Measurements from ENCODE around the gene ADGRD1.
"Not testable (repeated sequence)": the region's sequence is repeated elsewhere in the genome, so short reads cannot be mapped to it uniquely, and the experiment has no call there.

Gene ADGRD1

DNA sequence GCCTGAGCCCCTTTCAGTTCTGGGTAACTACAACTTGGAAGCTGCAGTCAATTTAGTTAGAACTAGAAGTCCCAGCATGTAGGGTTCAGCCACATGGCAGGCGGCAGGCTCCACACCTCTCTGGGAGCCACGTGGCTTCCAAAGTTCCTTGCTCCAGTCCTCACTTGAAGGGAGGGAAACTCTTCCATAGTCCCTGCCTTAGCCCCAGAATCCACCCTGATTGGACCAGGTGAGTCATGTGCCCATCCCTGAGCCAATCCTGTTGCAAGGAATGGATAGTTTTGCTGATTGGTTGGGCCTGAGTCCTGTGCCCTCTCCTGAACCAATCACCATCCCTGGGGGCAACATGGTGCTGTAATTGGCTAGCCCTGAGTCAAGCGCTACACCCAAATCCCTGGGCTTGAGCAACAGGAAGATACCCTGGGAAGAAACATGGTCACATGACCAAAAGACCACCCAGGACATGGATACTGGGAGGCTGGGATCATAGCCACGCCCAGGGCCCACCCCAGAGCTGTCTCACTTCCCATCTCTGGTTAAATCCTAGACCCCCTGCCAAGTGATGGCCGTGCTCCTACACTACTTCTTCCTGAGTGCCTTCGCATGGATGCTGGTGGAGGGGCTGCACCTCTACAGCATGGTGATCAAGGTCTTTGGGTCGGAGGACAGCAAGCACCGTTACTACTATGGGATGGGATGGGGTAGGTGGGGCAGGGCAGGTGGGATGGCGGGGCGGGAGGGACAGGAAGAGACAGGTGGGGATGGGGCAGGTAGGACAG is 154.7 kb downstream of the ADGRD1 start:
- DNase-seq, result no peak

- no peak for DNase-seq
These were observed 157.7 kb downstream of the ADGRD1 start for GRCh38 chr12:131111446-131111845.

DNA sequence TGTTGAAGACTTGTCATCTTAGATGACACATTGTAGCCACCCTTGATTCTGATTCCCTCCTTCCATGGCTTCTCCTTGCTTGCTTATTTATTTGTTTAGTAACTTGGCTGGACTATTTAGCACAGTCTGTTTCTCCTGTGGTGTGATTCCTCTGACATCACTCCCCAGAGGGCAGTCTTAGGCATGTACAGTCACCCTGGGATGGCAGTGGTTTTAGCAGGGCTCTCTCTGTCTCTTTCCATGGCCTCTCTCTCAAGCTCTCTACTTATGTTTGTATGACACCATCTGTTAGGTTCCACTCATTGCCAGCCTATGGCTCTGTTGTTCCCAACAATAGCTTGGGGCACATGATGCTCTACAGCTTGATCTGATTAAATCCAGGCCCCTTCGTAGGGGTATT is 158.3 kb downstream of the ADGRD1 start:
- DNase-seq, result no peak

- no peak for DNase-seq
These were observed 159.1 kb downstream of the ADGRD1 start for GRCh38 chr12:131112700-131113290.

GRCh38 chr12:131113568-131114270 is 160.0 kb downstream of the ADGRD1 start:
- no peak for DNase-seq

- DNase-seq, result no peak
These were observed 160.6 kb downstream of the ADGRD1 start for GRCh38 chr12:131114271-131114670.

DNA sequence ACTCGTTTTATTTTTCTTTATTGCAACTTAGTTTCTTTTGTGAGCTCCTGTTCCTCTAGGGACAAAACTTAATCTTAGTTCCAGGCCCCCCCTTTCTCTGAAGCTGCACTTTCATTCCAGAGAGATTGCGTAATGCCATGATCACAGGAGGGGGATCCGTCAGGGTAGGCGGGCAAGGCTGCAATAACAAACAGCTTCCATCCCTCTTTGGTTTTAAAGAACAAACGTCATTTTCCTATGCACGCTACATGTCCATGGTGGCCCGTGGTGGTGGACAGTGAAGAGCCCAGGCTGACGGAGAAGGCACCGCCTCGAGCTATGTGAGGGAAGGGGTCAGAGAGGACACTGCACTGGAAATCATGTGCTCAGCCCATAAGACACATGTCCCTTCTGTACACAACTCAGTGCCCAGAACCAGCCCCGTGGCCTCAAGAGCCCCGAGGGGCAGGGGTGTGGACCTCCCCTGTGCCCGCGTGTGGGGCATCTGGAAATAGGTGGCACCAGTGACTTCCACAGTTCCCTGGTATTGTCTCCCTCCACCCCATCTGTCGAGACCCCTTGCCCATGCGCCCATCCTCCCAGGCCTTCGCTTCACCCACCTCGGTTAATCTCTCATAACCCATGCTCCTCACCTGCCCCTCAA is 161.4 kb downstream of the ADGRD1 start:
- DNase-seq, result no peak

GRCh38 chr12:131115766-131116467 is 162.2 kb downstream of the ADGRD1 start:
- DNase-seq, result no peak

GRCh38 chr12:131116468-131117117 is 162.9 kb downstream of the ADGRD1 start:
- no peak for DNase-seq

DNA sequence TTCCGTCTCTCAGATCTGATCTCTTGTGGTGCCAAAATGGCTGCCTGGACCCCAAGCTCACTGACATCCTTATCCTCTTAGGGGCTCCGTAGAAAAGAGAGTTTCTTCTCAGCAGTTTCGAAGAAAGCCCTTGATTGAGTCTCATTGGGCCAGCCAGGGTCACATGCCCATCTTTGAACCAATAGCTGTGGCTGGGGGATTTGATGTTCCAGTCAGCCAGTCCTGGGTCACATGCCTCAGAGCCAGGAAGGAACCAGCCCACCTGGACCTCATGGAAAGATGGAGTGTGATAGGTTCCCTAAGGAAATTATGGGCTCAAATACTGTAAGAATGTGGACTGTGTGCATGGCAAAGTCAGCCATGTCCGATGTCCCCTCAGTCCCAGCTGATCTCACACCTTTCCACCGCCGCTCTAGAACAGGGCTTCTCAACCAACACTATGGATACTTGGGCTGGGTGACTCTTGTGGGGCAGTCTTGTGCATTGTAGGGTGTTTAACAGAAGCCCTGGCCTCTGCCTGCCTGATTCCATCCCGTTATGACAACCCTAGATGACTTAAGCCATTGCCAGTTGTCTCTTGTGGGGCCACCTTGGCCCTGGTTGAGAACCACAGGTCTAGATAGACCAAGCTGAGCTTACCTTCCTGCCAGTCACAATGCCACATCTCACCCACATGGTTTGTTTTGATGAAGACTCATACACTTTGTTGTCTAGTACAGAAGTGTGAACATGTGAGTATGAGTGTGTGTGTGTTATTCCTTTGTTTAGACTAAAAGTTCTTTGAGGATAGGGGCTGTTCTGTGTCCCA is 163.9 kb downstream of the ADGRD1 start:
- DNase-seq, result no peak

DNA sequence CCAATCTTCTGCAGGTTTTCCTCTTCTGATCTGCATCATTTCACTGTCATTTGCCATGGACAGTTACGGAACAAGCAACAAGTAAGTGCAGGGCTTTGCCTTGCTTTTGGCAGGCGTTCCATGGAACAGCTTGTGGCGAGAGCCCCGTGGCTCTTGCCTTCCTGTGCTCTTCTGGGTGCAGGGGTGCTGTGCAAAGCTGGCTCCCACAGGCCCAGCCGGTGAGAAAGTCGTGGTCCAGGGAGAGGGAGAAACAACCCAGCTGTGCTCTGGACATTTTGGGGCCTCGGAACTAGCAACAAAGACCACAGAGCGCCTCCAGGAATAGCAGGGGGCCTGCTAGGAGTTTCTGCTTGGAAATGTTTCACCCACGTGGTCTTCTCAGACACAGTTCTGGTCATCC is 164.7 kb downstream of the ADGRD1 start:
- DNase-seq, result no peak

DNA sequence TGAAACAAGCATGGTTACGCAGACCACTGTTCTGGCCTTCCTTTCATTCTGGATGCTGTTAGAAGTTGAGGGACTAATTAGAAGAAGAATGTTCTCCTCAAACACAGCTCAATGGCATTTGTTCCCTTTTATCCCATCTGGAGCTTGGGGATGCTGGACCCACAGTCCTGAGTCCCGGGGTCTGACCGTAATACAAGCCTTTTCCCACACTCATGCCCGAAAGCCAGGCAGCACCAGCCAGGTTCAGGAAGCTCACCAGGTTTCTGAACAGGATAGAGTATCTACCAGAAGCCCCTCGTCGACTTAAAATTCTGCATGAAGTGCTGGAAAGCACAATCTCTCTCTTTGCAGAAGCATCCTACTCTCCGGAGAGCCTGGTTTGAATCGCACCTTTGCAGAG is 165.6 kb downstream of the ADGRD1 start:
- DNase-seq, result not testable (repeated sequence)

DNA sequence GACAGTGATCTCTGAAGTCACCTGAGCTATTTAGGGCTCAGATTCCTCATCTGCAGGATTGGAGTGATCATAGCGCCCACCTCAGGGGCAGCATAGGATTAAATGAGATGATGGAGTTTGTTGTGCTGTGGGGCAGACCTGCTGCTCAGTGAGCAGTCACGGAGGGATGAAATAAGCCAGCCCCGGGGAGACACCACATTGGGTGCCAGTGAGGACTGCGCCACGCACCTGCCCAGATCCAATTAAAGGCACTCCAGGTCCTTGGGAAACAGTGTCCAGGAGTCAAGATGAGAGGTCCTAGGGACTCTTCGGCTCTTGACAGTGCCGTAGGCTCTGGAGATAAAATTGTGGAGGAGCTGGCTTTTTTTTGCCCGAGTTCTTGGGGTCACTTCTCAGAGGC is 166.2 kb downstream of the ADGRD1 start:
- no peak for DNase-seq

GRCh38 chr12:131120831-131121271 is 167.1 kb downstream of the ADGRD1 start:
- no peak for DNase-seq

DNA sequence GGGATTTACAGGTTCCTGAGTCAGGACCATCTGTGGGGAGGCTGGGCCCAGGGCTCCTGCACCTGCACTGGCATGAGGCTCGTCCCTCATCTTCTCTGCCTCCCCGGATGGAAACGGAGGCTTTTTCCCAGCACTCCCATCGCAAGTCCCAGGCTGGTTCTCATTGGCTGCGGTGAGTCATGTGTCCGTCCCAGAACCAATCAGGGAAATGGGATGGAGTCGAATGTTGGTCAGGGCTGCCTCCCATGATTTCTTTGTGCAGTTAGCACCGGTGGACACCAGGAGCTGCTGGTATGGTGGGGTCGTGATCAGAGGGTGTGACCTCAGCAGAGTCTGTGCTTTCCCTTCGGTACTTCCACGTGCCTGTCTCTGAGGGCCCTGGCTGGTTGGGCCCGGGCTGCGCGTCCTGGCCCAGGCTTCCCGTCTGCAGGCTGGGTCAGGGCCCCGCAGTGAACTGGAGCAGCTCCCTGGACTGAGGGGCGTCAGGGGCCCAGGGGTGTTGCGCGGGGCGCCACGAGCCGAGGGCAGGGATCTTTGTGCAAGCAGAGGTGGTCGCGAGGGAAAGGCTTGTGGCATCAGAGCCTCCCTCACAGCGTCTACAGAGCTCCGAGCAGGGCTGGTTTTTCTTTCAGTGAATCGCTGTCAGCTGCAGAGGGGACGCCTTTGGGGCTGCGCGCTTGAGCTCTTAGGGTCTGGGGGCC is 168.1 kb downstream of the ADGRD1 start:
- no peak for DNase-seq

DNA sequence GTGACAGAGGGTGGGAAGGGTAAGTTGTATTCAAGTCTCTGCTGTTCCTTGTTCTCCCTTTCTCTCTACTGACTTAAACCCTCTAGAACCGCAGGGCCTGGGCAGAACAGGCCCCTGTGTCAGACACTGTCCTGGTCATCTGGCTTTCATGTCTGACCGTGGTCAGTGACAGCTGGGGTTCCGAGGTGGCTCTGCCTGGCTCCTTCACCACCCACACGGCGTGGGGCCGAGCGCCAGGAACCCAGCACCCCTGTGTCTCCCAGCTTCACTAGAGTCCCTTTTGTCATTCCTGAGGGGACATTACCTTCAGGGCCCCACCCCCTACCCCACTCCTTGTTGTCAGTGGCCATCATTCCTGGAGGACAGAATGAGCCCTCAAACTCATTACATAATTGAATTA is 168.9 kb downstream of the ADGRD1 start:
- no peak for DNase-seq

DNA sequence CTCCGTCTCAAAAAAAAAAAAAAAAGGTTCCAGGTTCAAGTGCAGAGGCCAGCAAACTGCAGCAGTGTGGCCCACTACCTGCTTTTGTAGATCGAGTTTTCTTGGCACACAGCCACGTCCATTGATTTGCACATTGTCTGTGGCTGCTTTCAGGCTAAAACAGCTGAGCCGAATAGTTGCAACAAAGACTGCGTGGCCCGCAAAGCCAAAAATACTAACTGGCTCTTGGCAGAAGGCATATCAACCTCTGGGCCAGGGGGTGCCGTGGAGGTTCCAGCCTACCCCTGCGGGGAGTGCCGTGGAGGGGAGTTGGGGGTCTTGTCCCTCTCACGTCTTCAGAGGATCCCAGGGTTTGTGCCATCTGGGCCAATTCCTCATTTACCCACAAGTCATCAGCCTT is 170.1 kb downstream of the ADGRD1 start:
- no peak for DNase-seq

DNA sequence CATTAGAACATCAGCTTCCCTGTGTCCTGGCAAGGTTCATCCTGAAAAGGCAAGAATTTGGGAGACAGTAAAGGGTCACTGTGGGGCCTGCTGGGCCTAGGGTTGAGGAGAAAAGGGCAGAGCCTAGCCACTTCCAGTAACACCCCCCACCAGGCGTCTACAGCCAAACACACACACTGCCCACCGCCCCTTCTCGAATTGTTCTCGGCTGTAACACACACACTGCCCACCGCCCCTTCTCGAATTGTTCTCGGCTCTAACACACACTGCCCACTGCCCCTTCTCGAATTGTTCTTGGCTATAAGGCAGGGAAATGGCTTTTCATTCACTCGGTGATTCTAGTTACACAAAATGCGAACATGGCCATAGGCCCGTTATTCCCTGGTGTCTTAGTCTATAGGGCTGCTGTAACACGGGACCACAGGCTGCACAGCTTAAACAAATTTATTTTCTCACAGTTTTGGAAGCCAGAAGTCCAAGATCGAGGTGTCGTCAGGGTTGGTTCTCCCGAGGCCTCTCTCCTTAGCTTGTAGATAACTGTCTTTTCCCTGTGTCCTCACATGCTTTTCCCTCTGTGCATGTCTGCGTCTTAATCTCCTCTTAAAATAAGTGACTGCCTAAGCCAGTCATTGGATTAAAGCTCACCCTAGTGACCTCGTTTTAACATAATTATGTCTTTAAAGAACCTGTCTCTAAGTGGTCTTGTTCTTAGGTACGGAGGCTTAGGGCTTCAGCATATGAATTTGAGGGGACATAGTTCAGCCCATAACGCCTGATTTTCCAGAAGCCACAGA is 171.0 kb downstream of the ADGRD1 start:
- DNase-seq, result no peak

GRCh38 chr12:131126662-131127173 is 173.0 kb downstream of the ADGRD1 start:
- no peak for DNase-seq

DNA sequence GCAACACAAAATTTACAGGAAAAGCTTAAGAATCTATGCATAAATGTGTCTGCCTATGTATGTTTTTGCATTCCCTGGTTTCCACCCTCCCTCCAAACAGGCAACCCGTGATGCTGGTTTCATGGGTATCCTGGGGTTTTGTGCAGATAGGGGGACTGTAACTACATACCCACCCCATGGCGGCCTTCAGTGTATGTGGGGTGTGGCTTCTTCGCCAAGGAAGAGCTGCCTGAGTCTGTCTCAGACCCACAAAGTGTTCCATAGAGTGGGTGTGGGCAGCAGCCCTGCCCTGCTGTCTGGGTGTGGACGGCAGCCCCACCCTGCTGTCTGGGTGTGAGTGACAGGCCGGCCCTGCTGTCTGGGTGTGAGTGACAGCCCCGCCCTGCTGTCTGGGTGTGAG is 174.8 kb downstream of the ADGRD1 start:
- no peak for DNase-seq

Measured in HCEC 1CT (cell line).